ENCODE results near the gene CCDC32.

DNA sequence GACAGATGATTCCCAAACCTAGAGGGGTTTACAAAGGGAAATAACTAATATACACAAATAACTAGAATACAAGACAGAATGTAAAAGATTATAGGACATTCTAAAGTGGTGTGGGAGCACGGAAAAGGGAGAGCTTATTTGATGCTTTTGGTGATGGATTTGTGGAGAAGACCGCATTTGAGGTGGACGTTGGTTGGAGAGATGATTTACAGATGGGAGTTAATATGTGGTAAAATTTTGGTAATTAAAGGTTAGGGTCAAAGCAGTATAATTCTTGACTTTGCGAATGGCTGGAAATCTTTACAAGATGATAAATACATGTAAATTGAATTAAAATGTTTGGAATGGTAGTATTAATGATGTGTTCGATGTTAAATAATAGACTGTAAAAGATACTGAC lies 30.4 kb upstream of the CCDC32 start:
- TF ChIP-seq CTCF (IDR thresholded peaks at IDR 0.05) = no peak
- no peak for TF ChIP-seq POLR2A (IDR thresholded peaks at IDR 0.05)
